NCI-H1105 treated with DMSO at 0.1 percent for 48 hours (cell line): ENCODE measurements around the gene HIGD1C.

Experiments
- DNase-seq: peaks from one replicate; lab custom pipeline; 2025; lab: John Stamatoyannopoulos, UW

The HIGD1C gene

GRCh38 chr12:51018956-51019355 lies 66.6 kb downstream of the HIGD1C start:
- no peak for DNase-seq

- no peak for DNase-seq
Observed at GRCh38 chr12:51019927-51020326, 67.6 kb downstream of the HIGD1C start.
